Natural killer cell (primary cell): Measurements from ENCODE around the gene HCFC1. TPM values are rescaled to one million over a fixed set of nuclear protein-coding genes. Genes with fewer than 3 reads are reported as not detected.

Source experiments
- ATAC-seq, 3 donors: fragments of 150-1000 bp in 2 of 3; fragments of 200-7000 bp in 1 of 3; cut with Tn5 transposase; 1 replicate in 1 of 3; 2 replicates in 2 of 3; pipeline ENCODE4 v1.10.0; 2021; ENCODE audit warnings: mild to moderate bottlenecking in 2 of 3, moderate library complexity in 2 of 3
- DNase-seq, 2 donors: peaks; one replicate each; pipeline versions ENCODE4 v3.0.0 to v3.0.0-alpha.2; 2013 to 2021; ENCODE audit warnings: mixed read lengths in 1 of 2
- H3K27ac ChIP-seq: one replicate; pipeline ENCODE4 v1.5.1; 2013; ENCODE audit warnings: mild to moderate bottlenecking, low read length
- H3K27me3 ChIP-seq: one replicate; pipeline ENCODE4 v1.6.1; 2013; ENCODE audit warnings: low read length; ENCODE audit not compliant: control insufficient read depth, insufficient read depth
- H3K36me3 ChIP-seq: one replicate; pipeline ENCODE4 v1.6.1; 2013; ENCODE audit warnings: low read length; ENCODE audit not compliant: control insufficient read depth, insufficient read depth
- H3K4me1 ChIP-seq: one replicate; pipeline ENCODE4 v1.6.1; 2013; ENCODE audit warnings: low read length; ENCODE audit not compliant: control insufficient read depth, insufficient read depth
- H3K4me3 ChIP-seq: one replicate; pipeline ENCODE4 v1.5.1; 2013; ENCODE audit warnings: low read length
- H3K9me3 ChIP-seq: one replicate; pipeline ENCODE4 v1.6.1; 2013; ENCODE audit warnings: low read length; ENCODE audit not compliant: control insufficient read depth, insufficient read depth
- H3K27ac Mint-ChIP-seq, 2 donors: one replicate each; pipeline ENCODE4 v1.8.0; 2022; ENCODE audit warnings: mild to moderate bottlenecking in 2 of 2, mixed read lengths in 2 of 2, moderate library complexity in 1 of 2
- H3K27me3 Mint-ChIP-seq, 2 donors: one replicate each; pipeline ENCODE4 v1.8.0; 2022; ENCODE audit warnings: low read depth in 2 of 2, mixed read lengths in 2 of 2
- H3K36me3 Mint-ChIP-seq: one replicate; pipeline ENCODE4 v1.8.0; 2022; ENCODE audit warnings: mixed read lengths
- H3K4me1 Mint-ChIP-seq, 2 donors: one replicate each; pipeline ENCODE4 v1.8.0; 2022; ENCODE audit warnings: mixed read lengths in 2 of 2
- H3K4me3 Mint-ChIP-seq: one replicate; pipeline ENCODE4 v1.8.0; 2022; ENCODE audit warnings: mild to moderate bottlenecking, moderate library complexity, mixed read lengths
- H3K9me3 Mint-ChIP-seq, 2 donors: one replicate each; pipeline ENCODE4 v1.8.0; 2022; ENCODE audit warnings: mixed read lengths in 2 of 2
- WGBS: methylation state at CpG from one replicate; pipeline ENCODE4 v1.1.7; 2013; ENCODE audit warnings: missing lambda C conversion rate; ENCODE audit not compliant: insufficient coverage; 5-methylcytosine and 5-hydroxymethylcytosine counted together
- intact Hi-C: fragments of 100-400 bp; cut with micrococcal nuclease; formaldehyde crosslinking; loops from one replicate; pipeline ENCODE4 v1.14.2; 2022
- total RNA-seq, 4 donors: library from RNA; stranded (reverse); fragments of 120-200 nt in 1 of 4; gene quantifications; one replicate each; pipeline versions ENCODE4 v1.2.3 to v1.2.4, GENCODE V29; 2013 to 2022
- TF ChIP-seq, protein P1 (sequence below): fragments of 200-600 bp; IDR thresholded peaks from one replicate; pipeline ENCODE4 v1.8.0; 2022; ENCODE audit warnings: antibody characterized with exemption

Gene HCFC1
- total RNA-seq, 3 donors from 2014 or later (not counting 1 experiment from before 2014, with no cell fraction given), result 65.2 to 76.7 (median 67.5) TPM

DNA sequence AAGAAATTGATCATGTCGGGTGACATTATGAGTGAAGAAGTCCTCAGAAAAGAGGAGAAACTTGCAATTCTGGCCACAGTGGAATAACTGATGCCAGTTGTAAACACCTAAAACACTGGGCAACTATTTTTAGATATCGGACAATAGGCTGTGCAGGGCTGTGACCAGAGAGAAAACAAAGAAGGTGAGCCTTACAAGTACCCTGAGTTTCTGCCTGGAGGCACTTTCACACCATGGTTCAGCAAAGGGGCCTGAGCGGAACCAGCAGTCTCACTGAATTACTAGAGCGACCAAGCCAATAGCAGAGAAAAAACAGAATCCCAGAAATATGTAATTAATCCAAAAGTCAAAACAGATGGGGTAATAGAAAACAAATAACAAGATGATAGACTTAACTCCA is 36.9 kb upstream of the HCFC1 start:
- no peaks in the 10 kb centered on the region for H3K36me3 Mint-ChIP-seq
- Histone ChIP-seq H3K4me3 (no peak overlapping the region), H3K27me3 (no peaks in the 10 kb centered on the region), H3K27ac (peak overlapping the region; percentile 25), H3K36me3 (peaks cover 20% of the 10 kb centered on the region), H3K9me3 (no peaks in the 10 kb centered on the region), H3K4me1 (peaks cover 27% of the 10 kb centered on the region)
- H3K27ac Mint-ChIP-seq, result no peak overlapping the region
- ATAC-seq (no peak), DNase-seq (no peak)
- no peak overlapping the region for H3K4me3 Mint-ChIP-seq
- peaks cover 0 to 6% of the 10 kb centered on the region in 2 donors for H3K4me1 Mint-ChIP-seq
- H3K9me3 Mint-ChIP-seq, result no peaks in the 10 kb centered on the region
- TF ChIP-seq, protein P1, sequence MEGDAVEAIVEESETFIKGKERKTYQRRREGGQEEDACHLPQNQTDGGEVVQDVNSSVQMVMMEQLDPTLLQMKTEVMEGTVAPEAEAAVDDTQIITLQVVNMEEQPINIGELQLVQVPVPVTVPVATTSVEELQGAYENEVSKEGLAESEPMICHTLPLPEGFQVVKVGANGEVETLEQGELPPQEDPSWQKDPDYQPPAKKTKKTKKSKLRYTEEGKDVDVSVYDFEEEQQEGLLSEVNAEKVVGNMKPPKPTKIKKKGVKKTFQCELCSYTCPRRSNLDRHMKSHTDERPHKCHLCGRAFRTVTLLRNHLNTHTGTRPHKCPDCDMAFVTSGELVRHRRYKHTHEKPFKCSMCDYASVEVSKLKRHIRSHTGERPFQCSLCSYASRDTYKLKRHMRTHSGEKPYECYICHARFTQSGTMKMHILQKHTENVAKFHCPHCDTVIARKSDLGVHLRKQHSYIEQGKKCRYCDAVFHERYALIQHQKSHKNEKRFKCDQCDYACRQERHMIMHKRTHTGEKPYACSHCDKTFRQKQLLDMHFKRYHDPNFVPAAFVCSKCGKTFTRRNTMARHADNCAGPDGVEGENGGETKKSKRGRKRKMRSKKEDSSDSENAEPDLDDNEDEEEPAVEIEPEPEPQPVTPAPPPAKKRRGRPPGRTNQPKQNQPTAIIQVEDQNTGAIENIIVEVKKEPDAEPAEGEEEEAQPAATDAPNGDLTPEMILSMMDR, result no peak
- intact Hi-C loops, result no loop called here
- 75% methylated on average over 2 of the region's 4 CpGs for WGBS
- H3K27me3 Mint-ChIP-seq, result peaks cover 0 to 7% of the 10 kb centered on the region in 2 donors

DNA sequence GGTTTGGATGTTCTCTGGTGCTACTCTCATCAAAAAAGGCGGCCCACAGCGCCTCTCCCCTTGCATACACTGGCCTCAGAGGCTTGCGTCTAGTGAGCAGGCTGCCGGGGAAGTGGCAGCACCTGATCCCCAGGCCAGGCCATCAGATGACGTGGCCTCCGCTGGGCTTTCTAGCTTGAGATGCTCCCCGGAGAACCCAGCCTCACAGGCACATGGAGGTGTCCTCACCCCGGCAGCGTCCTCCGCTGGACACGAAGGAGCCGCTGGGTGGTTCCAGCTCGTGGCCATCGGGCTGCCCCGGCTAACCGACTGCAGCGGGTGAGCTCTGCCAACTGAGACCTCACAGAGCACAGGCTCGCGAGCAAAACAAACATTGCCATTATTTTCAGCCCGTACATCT is 35.3 kb upstream of the HCFC1 start:
- H3K27ac ChIP-seq, result peak overlapping the region; percentile 57
- DNase-seq, result no peak
- 92% methylated on average over 20 of the region's 20 CpGs for WGBS
- Mint-ChIP-seq H3K4me1 (peaks cover 13 to 18% of the 10 kb centered on the region in 2 donors), H3K36me3 (no peaks in the 10 kb centered on the region), H3K4me3 (no peak overlapping the region), H3K27ac (no peak overlapping the region), H3K27me3 (peaks cover 0 to 7% of the 10 kb centered on the region in 2 donors), H3K9me3 (no peaks in the 10 kb centered on the region)
- peaks cover 6% of the 10 kb centered on the region for H3K36me3 ChIP-seq
- H3K4me1 ChIP-seq, result peaks cover 32% of the 10 kb centered on the region
- H3K27me3 ChIP-seq, result no peaks in the 10 kb centered on the region
- no peak overlapping the region for H3K4me3 ChIP-seq
- TF ChIP-seq, protein P1, result no peak
- no peaks in the 10 kb centered on the region for H3K9me3 ChIP-seq
- intact Hi-C loops, result no loop called here
- no peak for ATAC-seq

GRCh38 chrX:154004315-154004714 is 32.7 kb upstream of the HCFC1 start:
- Mint-ChIP-seq H3K36me3 (no peaks in the 10 kb centered on the region), H3K27me3 (peaks cover 0 to 7% of the 10 kb centered on the region in 2 donors), H3K4me3 (no peak overlapping the region), H3K9me3 (no peaks in the 10 kb centered on the region), H3K27ac (peak overlapping the region; percentile 15 to 65), H3K4me1 (peaks cover 18 to 23% of the 10 kb centered on the region in 2 donors)
- intact Hi-C loops, result no loop called here
- Histone ChIP-seq H3K4me3 (no peak overlapping the region), H3K36me3 (no peaks in the 10 kb centered on the region), H3K9me3 (no peaks in the 10 kb centered on the region), H3K4me1 (peaks cover 38% of the 10 kb centered on the region), H3K27me3 (no peaks in the 10 kb centered on the region), H3K27ac (no peak overlapping the region)
- ATAC-seq (no peak), DNase-seq (no peak)
- TF ChIP-seq, protein P1, result no peak
- 87% methylated on average over 11 of the region's 11 CpGs for WGBS

DNA sequence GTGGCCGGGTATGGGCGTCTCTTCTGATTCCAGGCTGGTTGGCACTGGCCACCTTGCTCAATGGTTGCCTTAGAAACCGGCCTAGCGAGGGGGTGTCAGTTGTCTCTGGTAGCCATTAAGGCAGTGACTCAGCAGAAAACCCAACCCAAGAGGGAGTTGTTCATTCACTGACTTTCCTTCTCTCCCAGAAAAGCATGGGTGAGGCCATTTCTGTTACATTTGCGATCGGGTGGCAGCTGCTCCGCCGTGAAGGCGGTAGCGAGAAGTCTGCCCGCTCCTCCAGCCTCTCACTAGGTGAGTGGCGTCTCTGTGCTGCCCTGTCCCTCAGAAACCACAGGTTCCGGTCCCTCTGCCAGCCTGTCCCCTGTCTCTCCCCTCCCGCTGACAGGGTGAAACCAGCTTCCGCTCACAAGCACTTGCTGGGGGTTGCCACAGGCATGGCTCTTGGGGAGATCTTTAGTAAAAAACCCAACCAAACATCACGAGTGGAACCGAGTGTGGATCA is 30.6 kb upstream of the HCFC1 start:
- TF ChIP-seq, protein P1, result no peak
- H3K27me3 Mint-ChIP-seq, result peaks cover 0 to 7% of the 10 kb centered on the region in 2 donors
- H3K36me3 Mint-ChIP-seq, result no peaks in the 10 kb centered on the region
- Histone ChIP-seq H3K27ac (peak overlapping the region; percentile 69), H3K36me3 (no peaks in the 10 kb centered on the region), H3K4me3 (peak overlapping the region; percentile 15), H3K27me3 (no peaks in the 10 kb centered on the region), H3K4me1 (peaks cover 27% of the 10 kb centered on the region), H3K9me3 (no peaks in the 10 kb centered on the region)
- 3% methylated on average over 16 of the region's 17 CpGs for WGBS
- no peaks in the 10 kb centered on the region for H3K9me3 Mint-ChIP-seq
- intact Hi-C loops, result no loop called here
- H3K4me1 Mint-ChIP-seq, result peaks cover 17 to 18% of the 10 kb centered on the region in 2 donors
- ATAC-seq, result peak; percentile 88 to 96 (median 95)
- DNase-seq, result peak; percentile 53 to 71
- peak overlapping the region; percentile 89 to 92 for H3K27ac Mint-ChIP-seq
- peak overlapping the region; percentile 81 for H3K4me3 Mint-ChIP-seq
